Lung (tissue), 12 donors: Measurements from ENCODE around the gene TMEM106C. TPM values are rescaled to one million over a fixed set of nuclear protein-coding genes. Genes with fewer than 3 reads are reported as not detected.
"Not testable (repeated sequence)": the region's sequence is repeated elsewhere in the genome, so short reads cannot be mapped to it uniquely, and the experiment has no call there.

Source experiments
- ATAC-seq: fragments of 200-7000 bp; cut with Tn5 transposase; one replicate; pipeline ENCODE4 v1.9.1; 2020; ENCODE audit warnings: moderate number of reproducible peaks; ENCODE audit not compliant: insufficient read depth, low FRiP score
- DNase-seq, 3 donors: peaks; one replicate each; pipeline ENCODE4 v3.0.0-alpha.2; 2013 to 2017
- H3K27ac ChIP-seq, 2 donors: one replicate each; pipeline ENCODE4 v1.5.1; 2013; ENCODE audit warnings: mild to moderate bottlenecking in 2 of 2, moderate library complexity in 2 of 2, control low read depth in 1 of 2, inconsistent platforms in 1 of 2, low read depth in 1 of 2, low read length in 1 of 2
- H3K27me3 ChIP-seq, 3 donors: one replicate each; pipeline ENCODE4 v1.5.1; 2013; ENCODE audit warnings: low read length in 2 of 3; ENCODE audit not compliant: control insufficient read depth in 3 of 3, insufficient read depth in 3 of 3
- H3K36me3 ChIP-seq, 4 donors: one replicate each; pipeline ENCODE4 v1.5.1; 2013; ENCODE audit warnings: low read length in 4 of 4, mild to moderate bottlenecking in 1 of 4, moderate library complexity in 1 of 4; ENCODE audit not compliant: control insufficient read depth in 4 of 4, insufficient read depth in 4 of 4
- H3K4me1 ChIP-seq, 5 donors: one replicate each; pipeline ENCODE4 v1.5.1; 2013; ENCODE audit warnings: low read length in 5 of 5, mild to moderate bottlenecking in 2 of 5, moderate library complexity in 1 of 5; ENCODE audit not compliant: control insufficient read depth in 5 of 5, insufficient read depth in 5 of 5
- H3K4me3 ChIP-seq: one replicate; pipeline ENCODE4 v1.5.1; 2013; ENCODE audit warnings: mild to moderate bottlenecking, control low read depth, moderate library complexity
- H3K9ac ChIP-seq, 2 donors: one replicate each; pipeline ENCODE4 v1.5.1; 2013; ENCODE audit warnings: low read length in 2 of 2, control low read depth in 1 of 2; ENCODE audit not compliant: insufficient read depth in 1 of 2
- H3K9me3 ChIP-seq, 4 donors: one replicate each; pipeline ENCODE4 v1.5.1; 2013; ENCODE audit warnings: low read length in 3 of 4, mild to moderate bottlenecking in 1 of 4, moderate library complexity in 1 of 4; ENCODE audit not compliant: control insufficient read depth in 4 of 4, insufficient read depth in 3 of 4
- CTCF ChIP-seq: IDR thresholded peaks from 2 replicates; pipeline ENCODE4 v1.5.1; 2012; ENCODE audit warnings: mild to moderate bottlenecking; ENCODE audit errors: control extremely low read depth, extremely low read depth
- whole genome bisulfite sequencing, 2 donors: extraction: QIAGEN DNeasy Blood & Tissue Kit; methylation state at CpG; one replicate each; pipeline ENCODE4 v1.1.7; 2013; 5-methylcytosine and 5-hydroxymethylcytosine counted together
- polyA plus RNA-seq, 2 donors: library from polyadenylated mRNA; stranded (reverse); fragments of 200-250 nt; gene quantifications; one replicate each; pipeline ENCODE4 v1.2.1, GENCODE V29; 2013
- total RNA-seq, 2 donors: library from RNA; depleted of rRNA in 1 of 2; stranded (reverse); fragments of >200 nt in 1 of 2; gene quantifications; one replicate each; pipeline ENCODE4 v1.2.1, GENCODE V29; 2014 to 2021
- donor health status: control.
- donor health status: control.
- donor health status: Bipolar disorder and iron deficiency.
- donor health status: healthy.
- donor health status: DM: yes; HTN: yes; CAD: no.

TMEM106C gene
- total and polyA plus RNA-seq, 4 donors, result 29.3 to 53.0 (median 34.1) TPM

- Histone ChIP-seq H3K4me3 (no peak overlapping the region), H3K9ac (no peak overlapping the region), H3K27ac (no peak overlapping the region), H3K27me3 (no peaks in the 10 kb centered on the region), H3K4me1 (peaks cover 0 to 25% (median 0%) of the 10 kb centered on the region in 5 donors), H3K36me3 (no peaks in the 10 kb centered on the region), H3K9me3 (peaks cover 0 to 3% (median 0%) of the 10 kb centered on the region in 4 donors)
- no peak for TF ChIP-seq CTCF
- DNase-seq, result no peak
- ATAC-seq, result no peak
- WGBS, 2 donors, result 87% methylated on average over 8 of the region's 8 CpGs
Observed at GRCh38 chr12:47954058-47954457, 9.3 kb upstream of the TMEM106C start.

- no peak overlapping the region for H3K4me3 ChIP-seq
- H3K36me3 ChIP-seq, result no peaks in the 10 kb centered on the region
- ATAC-seq, result no peak
- peaks cover 0 to 3% (median 0%) of the 10 kb centered on the region in 4 donors for H3K9me3 ChIP-seq
- no peaks in the 10 kb centered on the region for H3K27me3 ChIP-seq
- 76 to 79% methylated on average over 4 of the region's 4 CpGs for WGBS, 2 donors
- peak in 1 of 3 donors; percentile 35 for DNase-seq
- H3K4me1 ChIP-seq, result peaks cover 0 to 25% (median 0%) of the 10 kb centered on the region in 5 donors
- no peak overlapping the region for H3K27ac ChIP-seq
- no peak for TF ChIP-seq CTCF
- no peak overlapping the region for H3K9ac ChIP-seq
Observed at GRCh38 chr12:47954467-47955045, 8.8 kb upstream of the TMEM106C start.

GRCh38 chr12:47955059-47955458, 8.3 kb upstream of the TMEM106C start:
- no peak for TF ChIP-seq CTCF
- ATAC-seq (no peak), DNase-seq (peak; percentile 38 to 88 (median 79))
- Histone ChIP-seq H3K9me3 (peaks cover 0 to 3% (median 0%) of the 10 kb centered on the region in 4 donors), H3K27ac (no peak overlapping the region), H3K9ac (no peak overlapping the region), H3K27me3 (no peaks in the 10 kb centered on the region), H3K4me1 (peaks cover 0 to 25% (median 0%) of the 10 kb centered on the region in 5 donors), H3K36me3 (no peaks in the 10 kb centered on the region), H3K4me3 (no peak overlapping the region)
- WGBS, 2 donors, result 80 to 84% methylated on average over 3 of the region's 3 CpGs

GRCh38 chr12:47957671-47958070, 5.7 kb upstream of the TMEM106C start:
- not testable (repeated sequence) for H3K36me3 ChIP-seq, ATAC-seq, H3K27me3 ChIP-seq, DNase-seq, H3K9me3 ChIP-seq, H3K4me3 ChIP-seq, H3K9ac ChIP-seq, H3K27ac ChIP-seq
- WGBS, 2 donors, result 96 to 100% methylated on average over 1 of the region's 1 CpG
- peaks cover 0 to 28% (median 0%) of the 10 kb centered on the region in 5 donors for H3K4me1 ChIP-seq
